ENCODE measurements around the gene MSMB.

GRCh38 chr10:46025406-46025805, 20.7 kb downstream of the MSMB start:
- no peak for TF ChIP-seq CTCF (IDR thresholded peaks at IDR 0.05)
- TF ChIP-seq POLR2A (IDR thresholded peaks at IDR 0.05): no peak
